GM12878 (cell line): Measurements from ENCODE around the gene CLECL1. TPM values are rescaled to one million over a fixed set of nuclear protein-coding genes. Genes with fewer than 3 reads are reported as not detected.
A peak's percentile ranks its signal among the peaks of the same experiment; 100 is the strongest.

Experiments used
- ATF2 ChIP-seq: IDR thresholded peaks from 2 replicates; pipeline ENCODE4 v1.6.1; 2012; ENCODE audit warnings: low read length, inconsistent platforms
- BRCA1 ChIP-seq: IDR thresholded peaks from 2 replicates; pipeline ENCODE4 v1.6.1; 2011; ENCODE audit warnings: low read depth, low read length, improper control_type of control experiment
- CBFB ChIP-seq: IDR thresholded peaks from 2 replicates; pipeline ENCODE4 v1.6.1; 2016; ENCODE audit warnings: antibody characterized with exemption, low read depth
- CBX5 ChIP-seq: sonication (generic); IDR thresholded peaks from 2 replicates; pipeline ENCODE4 v1.6.1; 2016; ENCODE audit warnings: low read depth, moderate library complexity, mild to moderate bottlenecking, inconsistent platforms
- CTCF ChIP-seq, 3 experiments: IDR thresholded peaks in 2 of 3; conservative IDR thresholded peaks in 1 of 3; 2 replicates each; pipeline ENCODE4 v1.5.1; 2011; ENCODE audit warnings: low read depth in 3 of 3, low read length in 3 of 3, mild to moderate bottlenecking in 3 of 3, control low read depth in 2 of 3, moderate library complexity in 2 of 3, inconsistent platforms in 1 of 3, mixed read lengths in 1 of 3; ENCODE audit not compliant: control insufficient read depth in 2 of 3, insufficient read depth in 1 of 3; ENCODE audit errors: extremely low read depth in 1 of 3
- EP300 ChIP-seq, 2 experiments: fragments of 150-350 bp in 1 of 2; IDR thresholded peaks; 2 replicates each; pipeline ENCODE4 v1.6.1; 2011 to 2012; ENCODE audit warnings: low read depth in 2 of 2, low read length in 2 of 2, borderline replicate concordance in 1 of 2, improper control_type of control experiment in 1 of 2, inconsistent platforms in 1 of 2; ENCODE audit not compliant: control insufficient read depth in 1 of 2
- GABPA ChIP-seq: IDR thresholded peaks from 2 replicates; pipeline ENCODE4 v1.6.1; 2014; ENCODE audit warnings: antibody characterized with exemption, low read depth, mild to moderate bottlenecking, inconsistent platforms
- HDAC6 ChIP-seq: fragments of 200-600 bp; sonication (generic); IDR thresholded peaks from one replicate; pipeline ENCODE4 v1.8.0; 2017; ENCODE audit warnings: antibody characterized with exemption; ENCODE audit not compliant: unreplicated experiment
- KAT2A ChIP-seq: conservative IDR thresholded peaks from 2 replicates; pipeline ENCODE4 v1.6.1; 2011; ENCODE audit warnings: low read depth, low read length; ENCODE audit not compliant: control insufficient read depth
- MTA2 ChIP-seq: fragments of 450-650 bp; IDR thresholded peaks from 2 replicates; pipeline ENCODE4 v1.6.1; 2016; ENCODE audit warnings: low read depth, mild to moderate bottlenecking, moderate library complexity
- MTA3 ChIP-seq: IDR thresholded peaks from 2 replicates; pipeline ENCODE4 v1.6.1; 2012; ENCODE audit warnings: low read length, inconsistent platforms, borderline replicate concordance
- NRF1 ChIP-seq: conservative IDR thresholded peaks from 2 replicates; pipeline ENCODE4 v1.6.1; 2011; ENCODE audit warnings: mild to moderate bottlenecking, low read depth, low read length, improper control_type of control experiment
- RAD21 ChIP-seq: IDR thresholded peaks from 2 replicates; pipeline ENCODE4 v1.6.1; 2011; ENCODE audit warnings: mild to moderate bottlenecking, low read depth, low read length, moderate library complexity; ENCODE audit not compliant: insufficient read depth
- RELA ChIP-seq: fragments of 450-650 bp; IDR thresholded peaks from 2 replicates; pipeline ENCODE4 v1.8.0; 2014; ENCODE audit warnings: borderline replicate concordance; ENCODE audit not compliant: partially characterized antibody
- REST ChIP-seq: IDR thresholded peaks from 2 replicates; pipeline ENCODE4 v1.6.1; 2012; ENCODE audit warnings: mild to moderate bottlenecking, low read depth, low read length
- STAT3 ChIP-seq: IDR thresholded peaks from 2 replicates; pipeline ENCODE4 v1.6.1; 2011; ENCODE audit warnings: low read depth, low read length, improper control_type of control experiment
- TCF7 ChIP-seq: IDR thresholded peaks from 2 replicates; pipeline ENCODE4 v1.6.1; 2014; ENCODE audit warnings: antibody characterized with exemption, borderline replicate concordance
- ZBTB4 ChIP-seq: fragments of 450-650 bp; formaldehyde crosslinking; IDR thresholded peaks from 2 replicates; pipeline ENCODE4 v1.4.0; 2022; ENCODE audit warnings: mild to moderate bottlenecking, moderate library complexity
- ZNF207 ChIP-seq: fragments of 450-650 bp; IDR thresholded peaks from 2 replicates; pipeline ENCODE4 v1.6.1; 2014; ENCODE audit warnings: antibody characterized with exemption, mild to moderate bottlenecking, borderline replicate concordance
- polyA plus RNA-seq, 11 experiments: library from polyadenylated mRNA; depleted of rRNA in 4 of 11; unstranded in 6 of 11; stranded (reverse) in 5 of 11; fragments of >200 nt; fragmentation: Nextera tagmentation in 4 of 11; fragmentation: Illumina TruSeq in 1 of 11; extraction: Ambion mirVana in 4 of 11; extraction: Trizol in 1 of 11; gene quantifications; 1 replicate in 1 of 11; 2 replicates in 10 of 11; pipeline versions ENCODE4 v1.2.1 to v1.2.3, GENCODE V29; 2011 to 2016; ENCODE audit warnings: inconsistent platforms in 2 of 11, missing spikeins in 2 of 11, low read depth in 1 of 11
- total RNA-seq, 4 experiments: library from RNA; depleted of rRNA in 3 of 4; stranded (reverse); fragments of >200 nt in 3 of 4; fragmentation: Illumina TruSeq in 1 of 4; extraction: Trizol in 1 of 4; gene quantifications; 2 replicates each; pipeline versions ENCODE4 v1.2.1 to v1.2.3, GENCODE V29; 2013 to 2021

Gene CLECL1
- total and polyA plus RNA-seq, 10 of the 15 experiments (the other 5 are each of a cell fraction or from before 2014, with no cell fraction given) = 4.6 to 56.5 (median 46.4) TPM

- TF ChIP-seq CTCF (IDR thresholded peaks at IDR 0.05 in 2 of 3, conservative IDR thresholded peaks at IDR 0.05 in 1 of 3; ENCODE audit: control insufficient read depth in 2 of 3, extremely low read depth in 1 of 3, insufficient read depth in 1 of 3, low read depth in 3 of 3, low read length in 3 of 3) (peak; percentile 71 to 88 (median 74)), CBX5 (peak; percentile 12; the same call in 1 of the 2 replicates), MTA2 (no peak), ZNF207 (no peak), GABPA (no peak), STAT3 (no peak), HDAC6 (no peak), RAD21 (peak; percentile 97), ZBTB4 (no peak), MTA3 (no peak), EP300 (IDR thresholded peaks at IDR 0.05; ENCODE audit: borderline replicate concordance in 1 of 2, control insufficient read depth in 1 of 2, low read depth in 2 of 2, low read length in 2 of 2) (no peak), RELA (no peak), TCF7 (no peak), ATF2 (0 out of 2 replicates have a peak, but pooled peaks have one; percentile 1), CBFB (no peak), KAT2A (no peak), BRCA1 (no peak), REST (no peak), NRF1 (no peak)
Observed at GRCh38 chr12:9750276-9751203, 17.6 kb upstream of the CLECL1 start (continued).
